Measurements from ENCODE around the gene EP400. TPM values are rescaled to one million over a fixed set of nuclear protein-coding genes. Genes with fewer than 3 reads are reported as not detected.

Gene EP400
- total RNA-seq, 1 experiment from 2014 or later, result 61.7 TPM

DNA sequence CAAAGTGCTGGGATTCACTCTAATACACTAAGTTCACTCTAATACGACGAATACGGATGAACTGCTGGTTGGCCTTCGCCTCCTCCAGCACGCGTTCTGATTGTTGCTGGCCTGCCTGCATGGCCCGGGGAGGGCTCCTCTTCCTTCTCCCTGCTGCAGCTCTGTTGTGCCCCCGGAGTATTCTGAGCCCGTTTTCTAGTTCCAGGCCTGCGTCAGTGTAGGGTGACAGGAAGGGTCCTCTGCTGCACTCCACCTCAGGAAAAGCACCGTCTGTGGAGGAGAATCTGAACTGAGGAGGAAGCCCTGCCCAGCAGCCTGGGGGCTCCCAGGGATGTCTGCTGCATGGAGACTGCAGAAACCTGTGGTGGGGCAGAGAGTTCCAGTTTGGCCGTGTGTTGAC lies 150.0 kb downstream of the EP400 start:
- Histone ChIP-seq H3K27me3 (ENCODE audit: insufficient read depth, low read length) (no peaks in the 10 kb centered on the region), H3K79me2 (ENCODE audit: insufficient read depth, low read length) (no peaks in the 10 kb centered on the region), H2BK120ac (ENCODE audit: low read depth, low read length, poor library complexity, severe bottlenecking) (no peak overlapping the region), H2AFZ (ENCODE audit: low read length) (no peak overlapping the region), H3K23me2 (ENCODE audit: insufficient read length, low read depth, low read length, poor library complexity, severe bottlenecking) (no peaks in the 10 kb centered on the region), H3K9ac (ENCODE audit: extremely low read depth, insufficient read length, low read length) (no peak overlapping the region), H2BK5ac (ENCODE audit: insufficient read length, low read length) (no peak overlapping the region), H3K4me2 (ENCODE audit: insufficient read depth, insufficient read length, low read length) (no peak overlapping the region), H3K56ac (ENCODE audit: insufficient read length, low read depth, low read length) (no peak overlapping the region), H3K18ac (ENCODE audit: insufficient read length, low read depth, low read length) (no peak overlapping the region), H4K8ac (replicated peaks; ENCODE audit: insufficient read length, low read depth, low read length) (no peak overlapping the region), H3T11ph (ENCODE audit: low read length) (no peak overlapping the region), H3K27ac (ENCODE audit: insufficient read length, low read depth, low read length) (no peak overlapping the region), H4K20me1 (ENCODE audit: control insufficient read depth, insufficient read depth, insufficient read length) (no peaks in the 10 kb centered on the region), H2BK20ac (ENCODE audit: low read depth, low read length, poor library complexity, severe bottlenecking) (no peak overlapping the region), H3K79me1 (ENCODE audit: insufficient read depth, low read depth, low read length, poor library complexity, severe bottlenecking) (no peaks in the 10 kb centered on the region), H2AK5ac (ENCODE audit: insufficient read length, low read length) (no peak overlapping the region), H4K5ac (ENCODE audit: insufficient read length, low read depth, low read length) (no peak overlapping the region), H2BK12ac (ENCODE audit: insufficient read length, low read depth, low read length) (no peak overlapping the region), H3K23ac (ENCODE audit: insufficient read length, low read depth, low read length) (no peak overlapping the region), H3K4me1 (ENCODE audit: insufficient read depth, low read length) (no peaks in the 10 kb centered on the region; the same call in 1 of the 2 replicates), H3K4ac (ENCODE audit: low read depth, low read length) (no peak overlapping the region), H4K91ac (ENCODE audit: insufficient read length, low read depth, low read length) (no peak overlapping the region), H3K14ac (ENCODE audit: insufficient read depth, low read length) (no peak overlapping the region), H3K9me3 (ENCODE audit: control insufficient read depth, low read depth, low read length) (no peaks in the 10 kb centered on the region), H2BK15ac (ENCODE audit: low read depth, low read length) (no peak overlapping the region)
- TF ChIP-seq, protein P1, sequence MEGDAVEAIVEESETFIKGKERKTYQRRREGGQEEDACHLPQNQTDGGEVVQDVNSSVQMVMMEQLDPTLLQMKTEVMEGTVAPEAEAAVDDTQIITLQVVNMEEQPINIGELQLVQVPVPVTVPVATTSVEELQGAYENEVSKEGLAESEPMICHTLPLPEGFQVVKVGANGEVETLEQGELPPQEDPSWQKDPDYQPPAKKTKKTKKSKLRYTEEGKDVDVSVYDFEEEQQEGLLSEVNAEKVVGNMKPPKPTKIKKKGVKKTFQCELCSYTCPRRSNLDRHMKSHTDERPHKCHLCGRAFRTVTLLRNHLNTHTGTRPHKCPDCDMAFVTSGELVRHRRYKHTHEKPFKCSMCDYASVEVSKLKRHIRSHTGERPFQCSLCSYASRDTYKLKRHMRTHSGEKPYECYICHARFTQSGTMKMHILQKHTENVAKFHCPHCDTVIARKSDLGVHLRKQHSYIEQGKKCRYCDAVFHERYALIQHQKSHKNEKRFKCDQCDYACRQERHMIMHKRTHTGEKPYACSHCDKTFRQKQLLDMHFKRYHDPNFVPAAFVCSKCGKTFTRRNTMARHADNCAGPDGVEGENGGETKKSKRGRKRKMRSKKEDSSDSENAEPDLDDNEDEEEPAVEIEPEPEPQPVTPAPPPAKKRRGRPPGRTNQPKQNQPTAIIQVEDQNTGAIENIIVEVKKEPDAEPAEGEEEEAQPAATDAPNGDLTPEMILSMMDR (conservative IDR thresholded peaks at IDR 0.05), result no peak
- H3K4me1 Mint-ChIP-seq, result peaks cover 11 to 15% of the 10 kb centered on the region in 2 experiments
- no CpG with 5 or more reads among the region's 12 CpGs for WGBS (ENCODE audit: extremely low coverage, insufficient read length, low lambda C conversion rate)
- peak overlapping the region in 1 of 3 experiments; percentile 13; a peak in 1 of 7 replicates for H3K27ac Mint-ChIP-seq
- peaks cover 17 to 48% (median 32%) of the 10 kb centered on the region in 3 experiments for H3K36me3 Mint-ChIP-seq (ENCODE audit: insufficient read depth in 1 of 3, low read depth in 3 of 3)
- H3K4me3 Mint-ChIP-seq, result no peak overlapping the region
- H3K27me3 Mint-ChIP-seq (ENCODE audit: low read depth), result no peaks in the 10 kb centered on the region
- DNase-seq, result no peak
- H3K9me3 Mint-ChIP-seq, result peaks cover 10 to 13% of the 10 kb centered on the region in 2 experiments
